Neural cell (in vitro differentiated cells): Measurements from ENCODE around the gene EML6.

Experiments used
- CTCF ChIP-seq: fragments of 450-650 bp; IDR thresholded peaks from 2 replicates; pipeline ENCODE4 v1.5.1; 2014; ENCODE audit warnings: antibody characterized with exemption, mild to moderate bottlenecking, moderate library complexity; ENCODE audit not compliant: poor library complexity, severe bottlenecking
- EP300 ChIP-seq: fragments of 450-650 bp; conservative IDR thresholded peaks from 2 replicates; pipeline ENCODE4 v1.6.1; 2014; ENCODE audit warnings: antibody characterized with exemption, mild to moderate bottlenecking, moderate library complexity; ENCODE audit not compliant: poor library complexity, severe bottlenecking
- EZH2 ChIP-seq: fragments of 200-600, 300-800 bp; shearing (Covaris generic), sonication (generic); IDR thresholded peaks from 2 replicates; pipeline ENCODE4 v1.6.1; 2014; ENCODE audit warnings: antibody characterized with exemption, low read length, borderline replicate concordance, mild to moderate bottlenecking; ENCODE audit not compliant: insufficient read depth, poor library complexity, severe bottlenecking
- POLR2AphosphoS5 ChIP-seq: IDR thresholded peaks from 2 replicates; pipeline ENCODE4 v1.6.1; 2012
- RAD21 ChIP-seq: fragments of 450-650 bp; conservative IDR thresholded peaks from 2 replicates; pipeline ENCODE4 v1.6.1; 2014; ENCODE audit warnings: antibody characterized with exemption, mild to moderate bottlenecking, moderate library complexity
- TAF1 ChIP-seq: IDR thresholded peaks from 2 replicates; pipeline ENCODE4 v1.6.1; 2012; ENCODE audit warnings: low read depth

- TF ChIP-seq CTCF, result no peak
- no peak for TF ChIP-seq RAD21
- TF ChIP-seq EZH2, result no peak
- no peak for TF ChIP-seq TAF1
- TF ChIP-seq POLR2AphosphoS5, result no peak
- no peak for TF ChIP-seq EP300
Measured at GRCh38 chr2:54931473-54931872, 208.0 kb downstream of the EML6 start.
